ENCODE measurements around the gene POPDC3. TPM values are rescaled to one million over a fixed set of nuclear protein-coding genes. Genes with fewer than 3 reads are reported as not detected.
A peak's percentile ranks its signal among the peaks of the same experiment; 100 is the strongest.
"Not testable (repeated sequence)": the region's sequence is repeated elsewhere in the genome, so short reads cannot be mapped to it uniquely, and the experiment has no call there.

Gene POPDC3, protein sequence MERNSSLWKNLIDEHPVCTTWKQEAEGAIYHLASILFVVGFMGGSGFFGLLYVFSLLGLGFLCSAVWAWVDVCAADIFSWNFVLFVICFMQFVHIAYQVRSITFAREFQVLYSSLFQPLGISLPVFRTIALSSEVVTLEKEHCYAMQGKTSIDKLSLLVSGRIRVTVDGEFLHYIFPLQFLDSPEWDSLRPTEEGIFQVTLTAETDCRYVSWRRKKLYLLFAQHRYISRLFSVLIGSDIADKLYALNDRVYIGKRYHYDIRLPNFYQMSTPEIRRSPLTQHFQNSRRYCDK
- polyA plus RNA-seq (2011; rRNA removed) (8.6 and 18.9 TPM in 2 replicates), polyA minus RNA-seq (2011; rRNA and poly(A)+ RNA removed) (2.8 TPM in 2 replicates)

DNA sequence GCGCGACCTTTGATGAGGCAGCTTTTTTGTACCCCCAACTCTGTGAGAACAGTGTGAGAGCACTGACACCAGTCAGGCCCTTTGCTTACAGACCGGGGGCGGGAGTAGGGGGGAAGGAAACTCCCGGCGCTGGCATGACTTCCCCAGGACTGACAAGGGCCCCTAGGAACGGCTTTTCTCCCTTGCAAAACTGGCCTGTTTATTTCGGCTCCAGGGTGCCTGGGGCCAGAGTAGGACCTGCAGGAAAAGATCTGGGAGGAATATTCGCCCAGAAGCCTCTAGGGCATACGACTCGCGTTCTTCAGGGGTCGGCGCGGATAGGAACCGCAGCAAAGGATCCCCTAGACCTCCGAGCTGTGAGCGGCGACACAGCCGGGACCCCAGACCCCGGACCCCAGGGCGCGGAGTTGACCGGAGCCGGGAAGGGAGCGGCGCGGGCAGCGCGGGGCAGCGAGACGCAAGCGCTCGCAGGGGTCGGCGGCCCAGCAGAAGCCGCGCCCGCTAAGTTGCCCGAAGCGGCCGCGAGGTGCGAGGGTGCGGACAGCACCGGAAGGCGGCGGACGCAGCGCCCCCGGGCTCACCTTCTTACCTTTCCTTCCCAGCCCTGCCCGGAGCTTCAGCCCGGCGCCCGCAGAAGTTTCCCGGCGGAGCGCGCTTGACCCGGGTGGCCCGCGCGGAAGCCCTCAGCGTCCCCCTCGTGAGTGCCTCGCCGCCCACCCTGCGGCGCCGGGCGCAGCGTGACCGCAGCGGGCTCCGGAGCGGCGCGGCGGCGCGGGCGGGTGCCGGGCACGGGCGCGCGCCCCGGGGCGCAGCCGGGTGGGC is at the start of gene POPDC3:
TSS of gene POPDC3 (minus strand) at position 771 of the 822 bp plus-strand sequence. CDS start 18,105 bp downstream, outside the sequence.
- no peaks in the 10 kb centered on the region for H3K36me3 ChIP-seq (ENCODE audit: control insufficient read depth, insufficient read depth, low read length)
- no peaks in the 10 kb centered on the region for H3K27me3 ChIP-seq (ENCODE audit: control insufficient read depth, insufficient read depth, low read length)
- POLR2A ChIA-PET: no interaction called here
- CTCF ChIA-PET: interaction anchor here (0.6 to 1.1 kb wide), 2 partner anchors 10 to 12 kb away, joined by 3 read pairs; no protein-coding TSS in a partner anchor
- TF ChIP-seq, protein P1, sequence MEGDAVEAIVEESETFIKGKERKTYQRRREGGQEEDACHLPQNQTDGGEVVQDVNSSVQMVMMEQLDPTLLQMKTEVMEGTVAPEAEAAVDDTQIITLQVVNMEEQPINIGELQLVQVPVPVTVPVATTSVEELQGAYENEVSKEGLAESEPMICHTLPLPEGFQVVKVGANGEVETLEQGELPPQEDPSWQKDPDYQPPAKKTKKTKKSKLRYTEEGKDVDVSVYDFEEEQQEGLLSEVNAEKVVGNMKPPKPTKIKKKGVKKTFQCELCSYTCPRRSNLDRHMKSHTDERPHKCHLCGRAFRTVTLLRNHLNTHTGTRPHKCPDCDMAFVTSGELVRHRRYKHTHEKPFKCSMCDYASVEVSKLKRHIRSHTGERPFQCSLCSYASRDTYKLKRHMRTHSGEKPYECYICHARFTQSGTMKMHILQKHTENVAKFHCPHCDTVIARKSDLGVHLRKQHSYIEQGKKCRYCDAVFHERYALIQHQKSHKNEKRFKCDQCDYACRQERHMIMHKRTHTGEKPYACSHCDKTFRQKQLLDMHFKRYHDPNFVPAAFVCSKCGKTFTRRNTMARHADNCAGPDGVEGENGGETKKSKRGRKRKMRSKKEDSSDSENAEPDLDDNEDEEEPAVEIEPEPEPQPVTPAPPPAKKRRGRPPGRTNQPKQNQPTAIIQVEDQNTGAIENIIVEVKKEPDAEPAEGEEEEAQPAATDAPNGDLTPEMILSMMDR (IDR thresholded peaks at IDR 0.05; ENCODE audit: insufficient read depth, low read depth, low read length): no peak
- peak within 1 kb of the TSS; percentile 58 for H3K4me3 ChIP-seq (ENCODE audit: low read depth, low read length)
- DNase-seq (ENCODE audit: low read depth): no peak

DNA sequence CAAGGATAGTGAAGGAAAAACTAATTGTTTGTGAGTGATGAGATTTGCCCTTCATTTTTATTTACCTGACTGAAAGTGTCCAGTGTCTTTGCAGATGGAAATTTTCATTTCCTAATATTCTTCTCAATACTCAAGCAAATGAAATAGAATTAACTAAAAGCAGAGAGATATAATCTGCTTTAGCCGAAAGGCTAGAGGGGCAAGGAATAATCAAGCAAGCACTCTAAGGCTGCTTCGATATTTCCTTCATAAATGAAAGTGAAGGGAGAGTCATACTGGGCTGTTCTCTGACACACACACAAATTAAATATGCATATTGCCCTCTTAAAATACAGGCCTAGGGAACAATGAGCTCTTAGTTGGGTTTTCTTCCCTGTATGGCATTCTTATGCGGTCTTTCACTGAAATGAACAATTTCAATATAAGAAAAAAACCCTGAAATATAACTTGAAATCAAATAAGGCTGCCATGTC is 47.5 kb upstream of the POPDC3 start:
- H3K36me3 ChIP-seq (ENCODE audit: control insufficient read depth, insufficient read depth, low read length): no peaks in the 10 kb centered on the region
- no peak overlapping the region for H3K4me3 ChIP-seq (ENCODE audit: low read depth, low read length)
- H3K27me3 ChIP-seq (ENCODE audit: control insufficient read depth, insufficient read depth, low read length): no peaks in the 10 kb centered on the region; the same call in 1 of the 2 replicates
- no peak for DNase-seq (ENCODE audit: low read depth)
- ChIA-PET CTCF (no interaction called here), POLR2A (interaction anchor here (0.6 kb wide), 1 partner anchor 13 kb away, joined by 3 read pairs; no protein-coding TSS in a partner anchor)
- TF ChIP-seq, protein P1 (IDR thresholded peaks at IDR 0.05; ENCODE audit: insufficient read depth, low read depth, low read length): no peak

DNA sequence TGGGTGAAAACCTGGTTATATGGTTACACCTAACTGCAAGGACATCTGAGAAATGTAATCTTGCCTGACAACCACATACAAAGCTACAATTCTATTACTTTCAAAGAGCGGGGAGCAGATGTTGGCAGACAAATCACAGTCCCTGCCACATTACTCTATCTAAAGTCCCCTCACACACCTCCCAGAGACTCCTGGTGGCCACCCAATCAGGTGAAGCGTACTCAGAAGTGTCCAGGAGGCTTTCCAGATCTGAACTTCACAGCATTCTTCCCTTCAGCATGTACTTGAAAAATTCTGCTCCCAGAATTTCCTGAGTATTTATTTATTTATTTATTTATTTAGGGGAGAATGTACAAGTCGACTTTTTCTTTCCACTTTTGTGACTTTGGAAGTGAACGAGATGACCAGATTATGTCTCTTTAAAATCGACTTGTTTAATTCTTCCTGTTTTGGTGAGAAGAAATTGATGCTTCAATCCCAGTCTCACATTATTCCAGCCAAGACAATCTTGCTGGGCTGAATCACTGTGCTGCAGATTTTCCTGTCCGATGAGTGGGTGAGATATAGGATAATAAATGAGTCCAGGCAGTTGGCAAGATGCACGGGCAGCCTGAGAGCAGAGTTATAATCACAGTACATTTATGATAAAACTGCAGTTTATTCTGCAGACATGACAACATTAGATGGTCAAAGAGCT is 46.9 kb upstream of the POPDC3 start:
- ChIA-PET CTCF (no interaction called here), POLR2A (no interaction called here)
- TF ChIP-seq, protein P1 (IDR thresholded peaks at IDR 0.05; ENCODE audit: insufficient read depth, low read depth, low read length): no peak
- H3K36me3 ChIP-seq (ENCODE audit: control insufficient read depth, insufficient read depth, low read length): no peaks in the 10 kb centered on the region
- no peak overlapping the region for H3K4me3 ChIP-seq (ENCODE audit: low read depth, low read length)
- no peaks in the 10 kb centered on the region; the same call in 1 of the 2 replicates for H3K27me3 ChIP-seq (ENCODE audit: control insufficient read depth, insufficient read depth, low read length)
- DNase-seq (ENCODE audit: low read depth): no peak

DNA sequence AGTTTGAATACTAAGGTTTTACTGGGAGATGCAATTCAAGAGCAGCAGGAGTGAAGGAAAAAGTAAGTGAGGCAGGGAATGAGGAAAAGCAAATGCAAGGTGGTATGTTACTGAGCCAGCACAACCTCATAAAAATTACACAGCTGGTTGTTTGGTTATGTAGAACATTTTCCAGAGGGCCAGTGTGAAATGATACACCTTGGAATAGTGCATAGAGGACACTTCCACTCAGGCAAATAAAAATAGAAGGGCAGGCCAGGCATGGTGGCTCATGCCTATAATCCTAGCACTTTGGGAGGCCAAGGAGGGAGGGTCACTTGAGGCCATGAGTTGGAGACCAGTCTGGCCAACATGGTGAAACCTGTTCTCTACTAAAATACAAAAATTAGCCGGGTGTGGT is 43.4 kb upstream of the POPDC3 start:
- H3K36me3 ChIP-seq (ENCODE audit: control insufficient read depth, insufficient read depth, low read length): no peaks in the 10 kb centered on the region
- ChIA-PET CTCF (no interaction called here), POLR2A (no interaction called here)
- no peak overlapping the region for H3K4me3 ChIP-seq (ENCODE audit: low read depth, low read length)
- DNase-seq (ENCODE audit: low read depth): no peak
- TF ChIP-seq, protein P1 (IDR thresholded peaks at IDR 0.05; ENCODE audit: insufficient read depth, low read depth, low read length): no peak
- no peaks in the 10 kb centered on the region; the same call in 1 of the 2 replicates for H3K27me3 ChIP-seq (ENCODE audit: control insufficient read depth, insufficient read depth, low read length)

DNA sequence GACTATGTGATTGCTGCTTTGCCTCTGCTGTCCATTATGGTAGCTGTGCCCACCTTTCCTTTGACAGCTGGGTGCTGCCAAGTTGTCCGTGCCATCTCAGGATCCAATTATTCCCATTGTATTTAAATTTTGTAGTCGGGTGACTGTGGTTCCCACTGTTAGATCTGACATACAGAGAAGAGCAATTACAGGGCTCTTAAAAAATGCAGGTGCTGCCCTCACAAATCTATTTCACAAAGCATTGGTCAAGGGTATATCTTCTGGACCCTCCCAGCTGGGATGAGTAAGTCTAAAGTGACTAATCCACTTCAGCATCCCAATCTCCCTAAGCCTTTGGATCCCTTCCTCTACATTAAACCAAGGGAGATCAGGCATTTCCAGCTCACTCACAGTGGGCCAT is 41.4 kb upstream of the POPDC3 start:
- H3K27me3 ChIP-seq (ENCODE audit: control insufficient read depth, insufficient read depth, low read length); H3K4me3 ChIP-seq (ENCODE audit: low read depth, low read length); POLR2A ChIA-PET; DNase-seq (ENCODE audit: low read depth); H3K36me3 ChIP-seq (ENCODE audit: control insufficient read depth, insufficient read depth, low read length): not testable (repeated sequence)
- CTCF ChIA-PET: interaction anchor here (1.5 kb wide), 1 partner anchor 11 kb away, joined by 4 read pairs; no protein-coding TSS in a partner anchor
